Skeletal muscle satellite cell (primary cell): ENCODE results near the gene TMEM271.
"Not testable (repeated sequence)": the region's sequence is repeated elsewhere in the genome, so short reads cannot be mapped to it uniquely, and the experiment has no call there.

Source experiments
- H3K27me3 ChIP-seq: 2 replicates; pipeline ENCODE4 v1.7.0; 2013; ENCODE audit warnings: low read length; ENCODE audit not compliant: control insufficient read depth, insufficient read depth
- H3K36me3 ChIP-seq: 2 replicates; pipeline ENCODE4 v1.7.0; 2013; ENCODE audit warnings: mild to moderate bottlenecking, control low read depth, low read length; ENCODE audit not compliant: insufficient read depth
- H3K4me1 ChIP-seq: 2 replicates; pipeline ENCODE4 v1.7.0; 2013; ENCODE audit warnings: low read length; ENCODE audit not compliant: control insufficient read depth, insufficient read depth
- H3K4me2 ChIP-seq: 2 replicates; pipeline ENCODE4 v1.7.0; 2013; ENCODE audit warnings: mild to moderate bottlenecking, low read length
- H3K4me3 ChIP-seq: 2 replicates; pipeline ENCODE4 v1.7.0; 2013; ENCODE audit warnings: low read length
- H3K9ac ChIP-seq: 2 replicates; pipeline ENCODE4 v1.7.0; 2013; ENCODE audit warnings: mild to moderate bottlenecking, low read depth, low read length, moderate library complexity
- H3K9me3 ChIP-seq: replicated peaks from 2 replicates; pipeline ENCODE4 v1.7.0; 2013; ENCODE audit warnings: mild to moderate bottlenecking, control low read depth, low read length

Gene TMEM271

DNA sequence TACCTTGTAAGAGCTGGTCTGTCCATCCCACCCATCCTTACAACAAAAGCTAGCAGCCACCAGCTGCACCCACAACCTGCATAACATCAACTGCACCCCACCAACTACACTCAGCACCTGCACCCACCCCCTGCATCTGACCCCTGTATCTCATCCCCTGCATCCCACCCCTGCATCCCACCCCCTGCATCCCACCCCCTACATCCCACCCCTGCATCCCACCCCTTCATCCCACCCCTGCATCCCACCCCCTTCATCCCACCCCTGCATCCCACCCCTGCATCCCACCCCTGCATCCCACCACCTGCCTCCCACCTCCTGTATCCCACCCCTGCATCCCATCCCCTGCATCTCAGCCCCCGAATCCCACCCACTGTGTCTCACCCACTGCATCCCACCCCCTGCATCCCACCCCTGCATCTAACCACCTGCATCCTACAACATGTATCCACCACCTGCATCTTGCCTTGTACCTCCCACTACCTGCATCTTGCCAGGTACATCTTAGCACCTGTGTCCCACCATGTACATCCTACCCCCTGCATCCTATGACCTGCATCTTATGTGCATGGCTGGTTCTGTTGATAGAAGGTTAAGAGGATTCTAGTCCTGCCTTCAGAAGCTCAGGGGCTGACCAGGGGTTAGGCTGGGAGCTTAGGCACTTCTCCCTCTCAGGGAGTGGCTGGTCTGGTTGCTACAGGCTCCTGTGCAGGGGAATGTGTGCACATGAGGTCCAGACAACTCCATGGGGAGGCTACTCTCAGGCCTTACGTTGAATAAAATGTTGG lies 9.4 kb downstream of the TMEM271 start:
- no peak overlapping the region for H3K9ac ChIP-seq
- no peaks in the 10 kb centered on the region for H3K4me1 ChIP-seq

DNA sequence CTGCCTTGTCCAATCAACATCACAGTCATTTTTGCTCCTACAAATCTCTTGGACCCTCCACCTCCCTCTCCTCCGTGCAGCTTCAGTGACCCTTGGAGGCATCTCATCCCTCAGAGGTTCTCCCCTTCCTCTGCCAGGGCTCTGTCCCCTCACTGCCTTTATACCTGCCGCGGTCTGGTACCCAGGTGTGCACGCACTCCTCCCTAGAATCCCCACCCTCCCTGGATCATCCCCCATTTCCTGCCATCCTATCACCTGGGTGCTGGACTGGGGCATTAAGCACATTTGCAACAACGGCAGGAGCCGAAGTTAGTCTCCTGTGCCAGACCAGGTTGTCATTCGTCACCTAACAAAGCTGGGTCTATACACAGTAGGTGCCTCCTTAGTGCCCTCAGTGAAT lies 10.1 kb downstream of the TMEM271 start:
- no peak overlapping the region for H3K9ac ChIP-seq
- H3K4me2 ChIP-seq = no peak overlapping the region
- H3K9me3 ChIP-seq = no peaks in the 10 kb centered on the region
- no peaks in the 10 kb centered on the region for H3K27me3 ChIP-seq
- no peaks in the 10 kb centered on the region for H3K36me3 ChIP-seq
- no peaks in the 10 kb centered on the region for H3K4me1 ChIP-seq
- H3K4me3 ChIP-seq = no peak overlapping the region

More for the DNA sequence above, 9.4 kb downstream of the TMEM271 start:
- Histone ChIP-seq H3K4me3 (no peak overlapping the region), H3K27me3 (no peaks in the 10 kb centered on the region), H3K9me3 (no peaks in the 10 kb centered on the region), H3K4me2 (no peak overlapping the region), H3K36me3 (no peaks in the 10 kb centered on the region)

DNA sequence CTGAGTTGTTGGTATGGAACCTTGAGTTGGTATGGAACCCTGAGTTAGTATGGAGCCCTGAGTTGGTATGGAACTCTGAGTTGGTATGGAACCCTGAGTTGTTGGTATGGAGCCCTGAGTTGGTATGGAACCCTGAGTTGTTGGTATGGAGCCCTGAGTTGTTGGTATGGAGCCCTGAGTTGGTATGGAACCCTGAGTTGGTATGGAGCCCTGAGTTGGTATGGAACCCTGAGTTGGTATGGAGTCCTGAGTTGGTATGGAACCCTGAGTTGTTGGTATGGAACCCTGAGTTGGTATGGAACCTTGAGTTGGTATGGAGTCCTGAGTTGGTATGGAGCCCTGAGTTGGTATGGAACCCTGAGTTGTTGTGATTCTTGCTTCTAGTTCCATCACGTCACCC lies 10.5 kb downstream of the TMEM271 start:
- not testable (repeated sequence) for H3K9ac ChIP-seq, H3K27me3 ChIP-seq, H3K4me1 ChIP-seq, H3K9me3 ChIP-seq, H3K4me3 ChIP-seq, H3K36me3 ChIP-seq, H3K4me2 ChIP-seq

DNA sequence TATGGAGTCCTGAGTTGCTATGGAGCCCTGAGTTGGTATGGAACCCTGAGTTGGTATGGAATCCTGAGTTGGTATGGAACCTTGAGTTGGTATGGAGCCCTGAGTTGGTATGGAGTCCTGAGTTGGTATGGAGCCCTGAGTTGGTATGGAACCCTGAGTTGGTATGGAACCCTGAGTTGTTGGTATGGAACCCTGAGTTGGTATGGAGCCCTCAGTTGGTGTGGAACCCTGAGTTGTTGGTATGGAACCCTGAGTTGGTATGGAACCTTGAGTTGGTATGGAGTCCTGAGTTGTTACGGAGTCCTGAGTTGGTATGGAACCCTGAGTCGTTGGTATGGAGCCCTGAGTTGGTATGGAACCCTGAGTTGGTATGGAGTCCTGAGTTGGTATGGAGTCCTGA lies 13.6 kb downstream of the TMEM271 start:
- H3K27me3 ChIP-seq, H3K9me3 ChIP-seq, H3K9ac ChIP-seq, H3K4me3 ChIP-seq, H3K4me2 ChIP-seq, H3K4me1 ChIP-seq, H3K36me3 ChIP-seq: not testable (repeated sequence)

DNA sequence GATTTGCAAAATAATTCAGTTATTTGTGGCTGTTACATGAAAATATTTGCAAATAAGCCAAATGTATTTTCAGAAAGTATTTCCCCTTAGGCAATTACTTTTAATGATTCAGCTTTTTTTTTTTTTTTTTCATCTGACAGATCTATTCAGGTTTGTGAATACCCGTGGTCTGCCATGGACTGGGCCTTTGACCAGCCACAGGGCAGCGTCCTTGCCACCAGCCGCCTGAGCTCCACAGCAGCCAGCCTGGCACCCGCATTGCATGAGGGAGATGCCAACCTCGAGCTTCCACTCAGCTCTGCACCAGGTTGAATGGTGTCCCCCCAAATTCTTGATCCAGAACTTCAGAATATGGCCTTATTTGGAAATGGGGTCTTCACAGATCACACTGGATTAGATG lies 14.7 kb downstream of the TMEM271 start:
- no peak overlapping the region for H3K9ac ChIP-seq
- H3K4me2 ChIP-seq = no peak overlapping the region
- no peaks in the 10 kb centered on the region for H3K36me3 ChIP-seq
- H3K4me3 ChIP-seq = no peak overlapping the region
- H3K27me3 ChIP-seq = no peaks in the 10 kb centered on the region
- H3K9me3 ChIP-seq = no peaks in the 10 kb centered on the region
- H3K4me1 ChIP-seq = no peaks in the 10 kb centered on the region

DNA sequence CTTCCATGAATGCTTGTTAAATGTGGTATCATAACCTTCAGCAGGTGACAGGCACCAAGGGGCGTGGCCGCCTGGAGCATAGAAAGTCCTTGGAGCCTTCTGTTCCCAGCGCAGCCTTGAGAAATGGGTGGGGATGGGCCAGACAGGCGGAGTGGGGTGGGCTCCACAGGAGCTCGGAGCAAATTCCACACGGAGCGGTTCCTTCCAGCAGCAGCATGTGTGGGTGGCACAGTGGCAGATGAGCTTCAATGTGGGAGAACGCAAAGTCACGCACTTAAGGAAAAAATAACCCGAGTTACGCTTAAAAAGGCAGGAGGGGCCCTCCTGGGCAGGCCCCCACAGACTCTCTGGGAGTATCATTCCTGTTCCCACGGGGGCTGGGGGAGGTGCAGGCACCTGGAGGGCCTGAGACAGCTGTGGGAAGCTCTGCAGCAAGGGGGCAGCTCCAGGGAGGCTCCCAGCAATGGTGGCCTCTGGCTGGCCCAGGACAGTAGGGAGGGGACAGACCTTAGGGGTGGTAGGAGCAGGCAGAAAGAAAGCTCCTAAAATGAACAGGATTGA lies 15.3 kb downstream of the TMEM271 start:
- Histone ChIP-seq H3K4me3 (no peak overlapping the region), H3K4me1 (no peaks in the 10 kb centered on the region), H3K36me3 (no peaks in the 10 kb centered on the region), H3K4me2 (no peak overlapping the region), H3K9me3 (no peaks in the 10 kb centered on the region), H3K27me3 (no peaks in the 10 kb centered on the region), H3K9ac (no peak overlapping the region)

DNA sequence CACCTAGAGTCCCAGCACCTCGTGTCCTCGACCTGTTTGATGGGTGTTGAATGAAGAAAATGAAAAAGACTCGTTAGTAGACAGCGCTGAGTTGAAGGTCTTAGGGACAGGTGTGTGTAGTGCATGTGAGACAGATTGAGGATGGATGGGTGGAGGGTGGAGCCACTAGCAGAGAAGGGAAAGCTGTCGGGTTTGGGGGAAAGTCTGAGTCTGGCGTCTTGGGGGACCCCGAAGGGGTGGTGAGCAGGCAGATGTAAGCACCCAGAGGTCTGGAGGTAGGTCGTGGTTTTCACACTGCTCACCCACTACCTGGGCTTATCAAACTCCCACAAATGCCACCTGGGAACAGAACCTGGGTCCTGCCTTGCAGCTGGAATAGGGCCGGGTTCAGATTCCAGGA lies 16.0 kb downstream of the TMEM271 start:
- H3K4me1 ChIP-seq = no peaks in the 10 kb centered on the region
- H3K4me3 ChIP-seq = no peak overlapping the region
- no peak overlapping the region for H3K4me2 ChIP-seq
- no peaks in the 10 kb centered on the region for H3K27me3 ChIP-seq
- no peaks in the 10 kb centered on the region for H3K36me3 ChIP-seq
- H3K9ac ChIP-seq = no peak overlapping the region
- H3K9me3 ChIP-seq = no peaks in the 10 kb centered on the region

DNA sequence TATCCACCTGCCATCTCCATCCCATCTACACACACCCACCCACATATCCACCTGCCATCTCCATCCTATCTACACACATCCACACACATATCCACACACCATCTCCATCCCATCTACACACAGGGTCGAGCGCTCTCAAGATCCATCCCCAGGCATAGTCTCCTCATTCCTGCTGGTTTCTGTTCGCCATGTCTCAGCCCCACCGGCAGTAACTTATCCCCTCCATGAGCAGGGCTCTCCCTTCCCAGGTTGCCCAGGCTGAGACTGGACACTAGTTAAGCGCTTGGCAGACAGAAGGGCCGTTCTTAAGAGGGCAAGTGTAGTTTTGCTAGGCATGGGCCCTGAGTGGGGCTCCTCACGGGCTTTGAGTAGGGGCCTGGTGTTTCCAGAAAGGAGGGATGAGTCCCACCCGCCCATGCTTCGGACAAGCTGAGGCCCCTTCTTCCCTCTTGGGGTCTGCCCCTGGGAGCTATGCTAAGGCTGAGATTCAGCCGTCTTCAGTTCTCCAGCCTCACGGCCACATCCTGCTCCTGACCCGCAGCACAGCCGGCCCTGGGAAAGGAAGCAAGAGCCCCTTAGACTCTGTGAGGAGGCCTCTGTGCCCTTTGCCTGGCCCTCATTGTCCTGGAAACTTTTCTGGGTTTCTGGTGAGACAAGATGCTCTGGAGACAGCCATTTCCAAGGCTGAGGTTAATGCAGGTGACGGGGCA lies 20.4 kb downstream of the TMEM271 start:
- Histone ChIP-seq H3K4me3 (no peak overlapping the region), H3K9me3 (no peaks in the 10 kb centered on the region), H3K4me2 (no peak overlapping the region), H3K9ac (no peak overlapping the region), H3K4me1 (no peaks in the 10 kb centered on the region), H3K27me3 (peaks cover 4% of the 10 kb centered on the region), H3K36me3 (no peaks in the 10 kb centered on the region)

DNA sequence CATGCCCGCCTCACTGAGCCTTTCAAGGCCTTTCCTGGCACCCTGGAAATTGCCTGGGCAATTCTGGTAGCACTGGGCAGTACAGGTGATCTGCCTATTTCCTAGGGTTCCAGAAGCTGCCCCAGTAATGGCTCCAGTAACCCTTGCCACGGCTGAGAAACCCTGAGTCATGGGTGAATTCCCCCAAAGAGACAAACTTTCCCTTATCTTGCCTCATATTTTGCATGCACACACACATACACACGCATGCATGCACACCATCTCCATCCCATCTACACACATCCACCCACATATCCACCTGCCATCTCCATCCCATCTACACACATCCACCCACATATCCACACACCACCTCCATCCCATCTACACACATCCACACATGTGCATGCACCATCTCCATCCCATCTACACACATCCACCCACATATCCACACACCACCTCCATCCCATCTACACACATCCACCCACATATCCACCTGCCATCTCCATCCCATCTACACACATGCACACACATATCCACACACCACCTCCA lies 21.2 kb downstream of the TMEM271 start:
- not testable (repeated sequence) for H3K27me3 ChIP-seq, H3K4me1 ChIP-seq, H3K36me3 ChIP-seq, H3K9ac ChIP-seq, H3K4me2 ChIP-seq, H3K4me3 ChIP-seq, H3K9me3 ChIP-seq

DNA sequence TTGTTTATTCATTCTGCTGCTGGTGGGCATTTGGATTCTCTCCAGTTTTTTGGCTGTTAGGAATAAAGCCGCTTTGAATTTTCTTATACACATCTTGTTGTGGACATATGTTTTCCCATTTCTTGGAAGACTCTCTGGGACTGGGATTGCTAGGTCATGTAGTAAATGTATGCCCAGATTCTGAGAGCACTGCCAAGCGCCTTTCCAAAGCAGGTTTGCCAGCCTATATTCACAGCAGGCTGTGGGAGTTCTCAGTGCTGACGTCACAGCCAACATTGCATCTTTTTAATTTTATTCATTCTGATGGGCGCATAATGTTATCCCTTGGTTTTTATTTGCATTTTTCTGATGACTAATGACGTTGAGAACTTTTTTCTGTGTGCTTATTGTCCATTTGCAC lies 24.1 kb downstream of the TMEM271 start:
- no peaks in the 10 kb centered on the region for H3K4me1 ChIP-seq
- no peaks in the 10 kb centered on the region for H3K9me3 ChIP-seq
- H3K27me3 ChIP-seq = peaks cover 13% of the 10 kb centered on the region
- no peak overlapping the region for H3K4me2 ChIP-seq
- no peak overlapping the region for H3K9ac ChIP-seq
- H3K4me3 ChIP-seq = no peak overlapping the region
- H3K36me3 ChIP-seq = no peaks in the 10 kb centered on the region

DNA sequence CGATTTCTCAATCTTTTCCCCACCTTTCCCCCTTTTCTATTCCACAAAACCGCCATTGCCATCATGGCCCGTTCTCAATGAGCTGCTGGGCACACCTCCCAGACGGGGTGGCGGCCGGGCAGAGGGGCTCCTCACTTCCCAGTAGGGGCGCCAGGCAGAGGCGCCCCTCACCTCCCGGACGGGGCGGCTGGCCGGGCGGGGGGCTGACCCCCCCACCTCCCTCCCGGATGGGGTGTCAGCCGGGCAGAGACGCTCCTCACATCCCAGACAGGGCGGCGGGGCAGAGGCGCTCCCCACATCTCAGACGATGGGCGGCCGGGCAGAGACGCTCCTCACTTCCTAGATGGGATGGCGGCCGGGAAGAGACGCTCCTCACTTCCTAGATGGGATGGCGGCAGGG lies 25.8 kb downstream of the TMEM271 start:
- H3K27me3 ChIP-seq = peaks cover 19% of the 10 kb centered on the region
- H3K9me3 ChIP-seq, H3K36me3 ChIP-seq, H3K4me3 ChIP-seq, H3K4me2 ChIP-seq, H3K9ac ChIP-seq, H3K4me1 ChIP-seq: not testable (repeated sequence)
